ENCODE results near the gene TMIE.

DNA sequence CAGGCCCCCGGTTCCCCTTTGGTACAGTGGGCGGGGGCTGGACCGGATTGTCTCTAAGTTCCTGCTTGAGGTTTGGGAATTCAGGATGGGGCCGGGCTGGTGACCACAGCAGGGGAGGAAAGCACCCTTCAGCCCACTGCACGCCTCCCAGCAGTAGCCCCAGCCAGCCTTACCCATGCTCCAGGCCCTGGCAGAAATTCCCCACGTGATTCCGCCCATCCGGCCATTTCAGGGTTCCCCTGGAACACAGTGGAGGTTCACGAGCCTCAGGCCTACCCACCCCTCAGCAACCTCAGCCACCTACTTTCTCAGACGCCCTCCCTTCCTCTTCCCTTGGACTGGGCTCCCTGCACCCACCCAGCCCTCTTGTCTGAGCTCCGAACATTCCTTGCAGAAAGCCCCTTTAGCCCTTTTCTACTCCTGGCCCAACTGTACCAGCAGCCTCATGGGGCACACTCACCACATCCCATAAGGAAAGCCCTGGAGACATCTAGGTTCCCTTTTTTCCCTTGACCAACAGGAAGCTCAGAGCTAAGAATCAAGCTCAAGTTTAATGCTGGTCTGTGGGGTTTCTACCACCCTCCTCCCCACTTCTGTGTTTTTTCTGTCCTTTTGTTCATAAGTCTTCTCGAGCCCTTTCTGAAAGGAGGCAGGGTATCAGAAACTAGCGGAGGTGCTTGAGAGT, 19.2 kb upstream of the TMIE start:
- TF ChIP-seq, protein P1, sequence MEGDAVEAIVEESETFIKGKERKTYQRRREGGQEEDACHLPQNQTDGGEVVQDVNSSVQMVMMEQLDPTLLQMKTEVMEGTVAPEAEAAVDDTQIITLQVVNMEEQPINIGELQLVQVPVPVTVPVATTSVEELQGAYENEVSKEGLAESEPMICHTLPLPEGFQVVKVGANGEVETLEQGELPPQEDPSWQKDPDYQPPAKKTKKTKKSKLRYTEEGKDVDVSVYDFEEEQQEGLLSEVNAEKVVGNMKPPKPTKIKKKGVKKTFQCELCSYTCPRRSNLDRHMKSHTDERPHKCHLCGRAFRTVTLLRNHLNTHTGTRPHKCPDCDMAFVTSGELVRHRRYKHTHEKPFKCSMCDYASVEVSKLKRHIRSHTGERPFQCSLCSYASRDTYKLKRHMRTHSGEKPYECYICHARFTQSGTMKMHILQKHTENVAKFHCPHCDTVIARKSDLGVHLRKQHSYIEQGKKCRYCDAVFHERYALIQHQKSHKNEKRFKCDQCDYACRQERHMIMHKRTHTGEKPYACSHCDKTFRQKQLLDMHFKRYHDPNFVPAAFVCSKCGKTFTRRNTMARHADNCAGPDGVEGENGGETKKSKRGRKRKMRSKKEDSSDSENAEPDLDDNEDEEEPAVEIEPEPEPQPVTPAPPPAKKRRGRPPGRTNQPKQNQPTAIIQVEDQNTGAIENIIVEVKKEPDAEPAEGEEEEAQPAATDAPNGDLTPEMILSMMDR (conservative IDR thresholded peaks at IDR 0.05): no peak
- TF ChIP-seq ZFX (IDR thresholded peaks at IDR 0.05): no peak

All from C4-2B (cell line).